GM18873 (cell line): Measurements from ENCODE around the gene PTGR3.

Source experiments
- ATAC-seq: cut with Tn5 transposase; IDR thresholded peaks from one replicate; pipeline ENCODE4 v1.9.1; 2021; ENCODE audit warnings: mild to moderate bottlenecking, moderate library complexity, moderate number of reproducible peaks; ENCODE audit not compliant: unreplicated experiment, low FRiP score

PTGR3 gene, protein sequence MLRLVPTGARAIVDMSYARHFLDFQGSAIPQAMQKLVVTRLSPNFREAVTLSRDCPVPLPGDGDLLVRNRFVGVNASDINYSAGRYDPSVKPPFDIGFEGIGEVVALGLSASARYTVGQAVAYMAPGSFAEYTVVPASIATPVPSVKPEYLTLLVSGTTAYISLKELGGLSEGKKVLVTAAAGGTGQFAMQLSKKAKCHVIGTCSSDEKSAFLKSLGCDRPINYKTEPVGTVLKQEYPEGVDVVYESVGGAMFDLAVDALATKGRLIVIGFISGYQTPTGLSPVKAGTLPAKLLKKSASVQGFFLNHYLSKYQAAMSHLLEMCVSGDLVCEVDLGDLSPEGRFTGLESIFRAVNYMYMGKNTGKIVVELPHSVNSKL

DNA sequence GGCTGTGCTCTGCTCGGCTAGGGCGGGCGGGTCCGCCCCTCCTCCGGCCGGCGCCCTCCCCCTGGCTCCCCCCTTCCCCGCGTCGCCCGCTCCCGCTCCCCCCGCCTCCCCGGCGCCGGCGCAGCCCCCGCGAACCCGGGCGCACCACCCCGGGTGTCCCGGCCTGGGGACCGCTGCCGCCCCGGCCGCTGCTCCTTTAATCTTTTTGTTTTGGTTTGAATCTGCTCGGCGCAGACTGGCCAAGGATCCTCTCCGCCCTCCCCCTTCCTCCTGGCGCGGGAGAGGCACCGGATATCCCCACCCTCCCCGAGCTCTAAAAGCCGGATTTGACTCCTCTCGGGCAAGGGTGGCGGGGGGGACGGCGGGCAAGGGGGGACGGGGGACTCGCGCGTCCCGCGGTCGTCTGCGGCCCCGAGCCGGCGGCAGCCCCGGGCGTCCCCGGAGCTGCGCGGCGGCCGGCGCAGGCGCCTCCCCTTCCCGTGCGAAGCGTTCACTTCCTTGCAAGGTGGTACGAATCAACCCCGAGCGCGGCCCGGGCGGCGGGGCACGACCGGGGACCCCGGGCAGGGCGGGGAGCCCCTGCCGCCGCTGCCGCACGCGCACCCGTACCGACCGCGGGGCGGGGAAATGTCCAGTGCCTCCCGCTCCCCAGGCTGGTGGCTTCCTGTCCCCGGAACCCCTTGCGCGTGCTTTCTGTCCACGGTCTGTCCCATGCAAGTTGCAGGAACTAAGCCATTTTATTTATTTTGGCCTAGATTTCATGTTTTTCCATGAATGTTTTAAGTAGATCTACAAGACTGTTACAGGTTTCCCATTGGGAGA, at the start of gene PTGR3:
PTGR3 (minus strand) TSS at position 11 of the 822 bp plus-strand sequence. CDS start 81 bp downstream, outside the sequence.
- peak; percentile 41 for ATAC-seq

DNA sequence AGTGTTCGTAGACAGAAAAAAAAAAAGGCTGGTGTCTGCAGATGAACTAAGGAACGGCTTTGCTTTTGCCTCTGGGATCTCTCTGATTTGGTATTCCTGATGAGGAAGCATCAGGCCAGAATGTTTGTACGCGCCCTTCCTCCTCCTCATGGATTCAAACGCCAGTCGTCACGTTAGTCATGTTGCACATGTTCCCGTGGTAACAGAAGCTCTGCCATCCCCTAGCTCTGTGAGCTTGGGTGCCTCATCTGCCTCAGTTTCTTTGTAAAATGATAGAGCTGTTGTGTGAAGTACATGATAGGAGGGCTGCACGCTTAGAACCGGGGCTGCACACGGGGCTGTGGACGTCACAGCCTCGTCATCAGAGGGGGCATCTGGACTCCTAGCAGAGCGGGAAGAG, 48.7 kb upstream of the PTGR3 start:
- no peak for ATAC-seq

DNA sequence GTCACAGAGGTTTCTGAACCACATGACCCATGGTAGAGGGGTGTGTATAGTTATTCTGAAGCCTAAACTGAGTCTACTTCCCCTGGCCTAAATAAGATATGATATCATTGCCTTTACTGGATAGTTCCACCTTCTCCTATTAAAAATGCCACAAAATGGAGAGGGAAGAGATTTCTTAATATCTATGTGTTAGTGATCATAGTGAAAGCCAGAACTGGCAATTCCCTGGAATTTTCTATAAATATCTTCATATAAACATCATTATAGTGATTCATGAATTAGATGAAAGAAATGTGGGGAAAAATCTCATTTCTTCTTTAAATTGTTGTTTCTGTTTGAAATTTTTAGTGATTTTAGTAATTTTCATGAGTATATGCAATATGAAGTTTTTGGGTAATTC, 47.4 kb upstream of the PTGR3 start:
- no peak for ATAC-seq

DNA sequence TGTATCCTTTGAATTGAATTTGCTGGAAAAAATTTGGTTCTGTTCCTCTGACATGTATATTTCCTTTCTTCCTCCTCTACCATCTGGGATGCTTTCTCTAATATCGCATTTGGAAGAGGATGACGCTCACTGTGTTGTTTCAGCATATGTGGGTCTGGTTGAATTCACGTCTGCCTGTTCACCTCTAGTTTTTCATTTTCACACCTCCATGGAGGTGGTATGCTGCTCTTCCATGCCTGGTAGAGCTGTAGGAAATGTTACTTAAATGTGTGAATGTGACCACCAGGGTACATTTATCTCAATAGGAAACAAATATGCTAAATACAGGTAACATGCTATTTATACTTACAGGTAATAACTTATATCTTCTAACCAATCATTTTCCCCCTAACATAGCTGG, 46.2 kb upstream of the PTGR3 start:
- ATAC-seq = no peak

DNA sequence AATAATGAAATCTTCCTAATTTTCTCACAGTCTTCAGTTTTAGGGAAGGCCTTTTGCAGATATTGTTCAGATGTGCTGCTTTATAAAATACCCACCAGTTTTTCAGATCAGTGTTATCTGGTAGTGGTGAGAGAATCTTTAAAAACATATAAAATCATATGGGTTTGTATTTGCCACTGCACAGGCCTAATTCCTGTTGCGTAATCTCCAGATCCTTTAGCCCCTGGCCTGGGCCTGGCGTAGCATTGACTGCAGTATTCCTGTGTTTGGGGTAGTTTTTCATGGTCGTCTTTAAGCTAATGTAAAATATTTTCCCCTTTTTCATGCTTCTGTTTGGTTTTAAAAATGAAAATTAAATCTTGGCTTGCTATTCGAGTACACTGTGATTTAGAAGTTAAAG, 44.8 kb upstream of the PTGR3 start:
- ATAC-seq = no peak

DNA sequence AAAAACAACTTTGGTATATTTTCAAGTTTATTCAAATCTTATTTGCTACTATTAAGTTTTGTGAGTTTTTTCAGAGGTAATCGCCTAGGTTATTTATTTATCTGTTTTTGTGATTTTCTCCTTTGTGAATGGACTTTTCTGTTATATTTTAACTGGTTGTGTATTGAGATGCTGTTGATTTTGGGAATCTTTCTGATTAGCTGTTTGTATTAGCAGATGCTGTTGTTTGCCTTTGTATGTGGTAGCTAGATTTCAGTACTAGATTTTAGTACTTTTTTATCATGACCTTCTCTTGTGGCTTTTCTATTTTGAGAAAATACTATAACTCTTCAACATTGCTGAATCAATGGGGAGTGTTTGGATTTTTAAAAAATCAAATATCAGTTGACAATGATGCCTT, 44.1 kb upstream of the PTGR3 start:
- ATAC-seq = no peak

DNA sequence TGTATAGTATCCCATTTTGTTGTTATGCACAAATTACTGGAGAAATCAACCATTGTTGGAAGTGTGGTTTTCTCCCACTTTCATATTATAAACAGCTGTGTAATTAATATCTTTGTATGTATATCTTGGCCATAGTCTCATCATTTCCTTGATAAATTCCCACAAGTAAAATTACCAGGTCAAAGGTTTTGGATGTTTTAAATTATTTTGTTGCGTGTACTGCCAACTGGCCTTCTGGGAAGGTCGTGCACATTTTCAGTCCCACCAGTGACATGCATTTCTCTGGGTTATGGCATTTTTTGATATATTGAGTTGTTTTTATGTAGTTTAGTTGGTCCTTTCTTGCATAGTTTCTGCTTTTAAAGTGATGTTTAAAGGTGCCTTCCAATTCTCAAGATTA, 43.2 kb upstream of the PTGR3 start:
- no peak for ATAC-seq

DNA sequence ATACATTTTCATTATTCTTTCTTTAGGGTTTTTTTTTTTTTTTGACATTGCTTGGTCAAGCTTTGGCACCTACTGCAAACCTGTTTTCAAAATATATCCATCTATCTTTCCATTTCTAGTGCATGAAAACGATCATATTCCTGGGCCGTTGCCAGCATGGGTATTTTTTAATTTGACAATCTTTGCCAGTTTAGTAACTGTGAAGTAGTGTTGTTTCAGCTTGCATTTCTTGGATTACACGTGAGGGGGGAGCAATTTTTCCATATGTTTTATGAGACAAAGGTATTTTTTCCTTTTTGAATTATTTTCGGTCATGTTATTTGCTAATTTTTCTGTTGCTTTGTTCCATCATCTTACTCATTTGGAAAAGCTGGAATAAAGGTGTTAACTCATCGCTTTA, 42.5 kb upstream of the PTGR3 start:
- no peak for ATAC-seq

DNA sequence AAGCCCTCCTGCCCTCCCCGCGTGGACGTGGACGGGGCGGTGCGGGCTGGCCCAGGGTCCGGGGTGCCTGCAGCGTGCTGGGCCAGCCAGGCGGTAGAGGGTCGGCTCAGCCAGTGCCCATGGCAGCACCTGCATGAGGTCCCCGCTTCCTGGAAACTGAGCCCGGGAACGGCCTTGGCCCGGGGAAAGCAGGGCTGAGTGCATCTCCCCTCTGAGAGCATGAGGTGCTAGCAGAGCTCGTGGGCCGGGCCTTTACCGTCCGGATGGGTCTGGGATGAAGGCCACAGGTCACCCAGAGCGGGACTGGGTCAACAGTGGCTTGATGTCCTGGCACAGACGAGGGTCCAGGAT, 41.5 kb upstream of the PTGR3 start:
- no peak for ATAC-seq

DNA sequence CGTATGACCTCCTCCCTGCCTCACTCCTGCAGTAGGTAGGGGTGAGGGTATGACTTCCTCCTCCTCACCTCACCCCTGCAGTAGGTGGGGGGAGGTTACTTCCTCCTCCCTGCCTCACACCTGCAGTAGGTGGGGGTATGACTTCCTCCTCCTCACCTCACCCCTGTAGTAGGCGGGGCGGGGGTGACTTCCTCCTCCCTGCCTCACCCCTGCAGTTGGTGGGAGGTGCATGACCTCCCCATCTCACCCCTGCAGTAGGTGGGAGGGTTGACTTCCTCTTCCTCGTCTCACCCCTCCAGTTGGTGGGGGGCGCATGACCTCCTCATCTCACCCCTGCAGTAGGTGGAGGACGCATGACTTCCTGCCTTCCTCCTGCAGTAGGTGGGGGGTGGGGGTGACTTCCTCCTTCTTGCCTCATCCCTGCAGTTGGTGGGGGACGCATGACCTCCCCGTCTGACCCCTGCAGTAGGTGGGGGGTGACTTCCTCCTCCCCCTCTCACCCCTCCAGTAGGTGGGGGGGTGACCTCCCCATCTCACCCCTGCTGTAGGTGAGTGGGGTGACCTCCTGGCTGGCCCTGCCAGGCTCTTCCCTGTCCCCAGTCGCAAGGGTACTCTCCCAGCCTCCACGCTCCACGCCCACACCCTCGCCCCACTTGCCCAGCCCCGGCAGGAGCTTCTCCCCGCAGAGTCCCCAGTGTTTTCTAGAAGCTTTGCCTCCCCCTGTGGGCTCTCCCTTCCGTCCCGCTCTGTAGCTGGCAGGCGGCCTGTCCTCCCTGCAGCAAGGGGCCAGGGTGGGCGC, 40.9 kb upstream of the PTGR3 start:
- ATAC-seq = no peak

DNA sequence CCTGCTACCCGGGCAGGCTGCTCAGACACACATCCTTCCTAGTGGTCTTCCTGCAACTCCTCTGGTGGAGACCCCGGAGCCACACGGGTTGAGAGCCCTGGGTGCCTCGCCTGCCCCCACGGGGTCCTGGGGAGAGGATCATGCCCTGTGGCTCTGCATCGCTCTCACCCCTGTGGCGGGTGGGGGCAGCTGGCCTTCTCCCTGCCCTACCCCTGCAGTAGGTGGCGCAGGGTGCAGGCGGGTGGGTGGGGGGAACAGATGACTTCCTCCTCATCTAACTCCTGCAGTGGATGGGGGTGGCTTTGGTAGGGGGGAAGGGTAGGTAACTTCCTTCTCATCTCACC, 40.2 kb upstream of the PTGR3 start:
- ATAC-seq = no peak

DNA sequence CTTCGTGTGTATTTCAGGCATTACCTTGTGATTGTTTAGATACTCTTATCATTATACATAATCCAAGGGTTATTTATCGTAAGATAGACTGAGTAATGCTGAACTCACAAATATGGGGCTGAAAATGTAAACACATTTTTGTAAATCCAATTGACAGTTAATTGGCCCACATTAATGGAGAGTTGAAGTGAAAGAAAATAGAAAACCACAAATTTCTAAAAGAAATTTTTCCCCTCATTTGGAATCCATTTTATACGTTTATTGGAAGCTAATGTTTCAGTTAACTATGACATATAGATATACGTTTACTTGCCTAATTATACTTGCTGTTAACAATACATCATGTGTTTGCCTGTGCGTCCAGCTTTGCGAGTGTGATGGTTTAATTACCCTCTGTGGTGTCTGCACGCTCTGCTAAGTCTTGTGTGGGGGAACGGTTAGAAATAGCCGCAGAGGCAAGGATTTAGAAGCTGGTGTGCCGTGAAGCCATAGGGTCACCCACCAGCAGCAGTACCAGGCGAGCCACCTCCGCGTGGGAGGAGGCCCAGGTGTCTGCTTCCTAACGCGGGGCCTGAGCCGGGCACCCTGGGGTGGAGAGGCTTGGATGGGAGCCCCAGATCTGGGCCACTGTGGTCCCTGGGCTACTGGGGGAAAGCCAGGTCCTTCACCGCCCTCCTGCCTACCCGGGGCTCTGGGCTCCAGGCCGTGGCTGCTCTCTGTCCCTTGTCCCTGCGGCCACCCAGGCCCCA, 39.7 kb upstream of the PTGR3 start:
- no peak for ATAC-seq

DNA sequence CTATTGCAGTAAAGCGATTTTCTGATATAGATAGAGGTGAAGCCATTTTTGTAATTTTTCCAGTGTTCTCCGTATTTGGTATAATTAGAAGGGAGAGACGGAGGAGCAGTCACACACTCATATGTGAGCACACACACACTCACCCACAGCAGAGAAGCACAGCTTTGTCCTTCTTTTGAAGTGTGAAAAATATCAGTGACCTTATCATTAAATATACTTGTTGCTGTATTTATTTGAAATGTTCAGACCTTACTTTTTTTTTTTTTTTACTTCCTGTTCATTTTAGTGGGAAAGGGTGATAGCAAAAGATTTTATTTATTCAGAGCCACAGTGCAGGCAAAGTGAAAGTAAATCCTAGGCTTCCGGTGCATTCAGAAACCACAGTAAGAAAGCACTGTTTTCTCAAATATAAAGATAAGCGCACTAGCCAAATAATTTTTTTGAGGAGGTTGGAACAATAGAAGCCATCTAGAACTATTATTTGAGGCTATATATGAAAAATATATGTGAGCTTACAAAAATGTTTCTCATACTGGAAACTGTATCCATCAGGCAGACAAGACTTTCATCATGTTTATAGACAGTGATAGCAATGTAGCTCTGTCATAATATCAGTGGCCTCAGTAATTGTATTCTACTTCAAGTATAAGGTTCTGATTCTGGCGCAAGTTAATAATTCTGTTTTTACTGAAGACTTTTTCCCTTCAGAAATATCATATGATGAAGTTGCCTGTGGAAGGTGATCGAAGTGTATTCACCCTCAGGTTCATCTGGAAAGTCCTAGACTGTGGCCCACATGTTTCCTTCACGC, 38.9 kb upstream of the PTGR3 start:
- ATAC-seq = peak; percentile 43

DNA sequence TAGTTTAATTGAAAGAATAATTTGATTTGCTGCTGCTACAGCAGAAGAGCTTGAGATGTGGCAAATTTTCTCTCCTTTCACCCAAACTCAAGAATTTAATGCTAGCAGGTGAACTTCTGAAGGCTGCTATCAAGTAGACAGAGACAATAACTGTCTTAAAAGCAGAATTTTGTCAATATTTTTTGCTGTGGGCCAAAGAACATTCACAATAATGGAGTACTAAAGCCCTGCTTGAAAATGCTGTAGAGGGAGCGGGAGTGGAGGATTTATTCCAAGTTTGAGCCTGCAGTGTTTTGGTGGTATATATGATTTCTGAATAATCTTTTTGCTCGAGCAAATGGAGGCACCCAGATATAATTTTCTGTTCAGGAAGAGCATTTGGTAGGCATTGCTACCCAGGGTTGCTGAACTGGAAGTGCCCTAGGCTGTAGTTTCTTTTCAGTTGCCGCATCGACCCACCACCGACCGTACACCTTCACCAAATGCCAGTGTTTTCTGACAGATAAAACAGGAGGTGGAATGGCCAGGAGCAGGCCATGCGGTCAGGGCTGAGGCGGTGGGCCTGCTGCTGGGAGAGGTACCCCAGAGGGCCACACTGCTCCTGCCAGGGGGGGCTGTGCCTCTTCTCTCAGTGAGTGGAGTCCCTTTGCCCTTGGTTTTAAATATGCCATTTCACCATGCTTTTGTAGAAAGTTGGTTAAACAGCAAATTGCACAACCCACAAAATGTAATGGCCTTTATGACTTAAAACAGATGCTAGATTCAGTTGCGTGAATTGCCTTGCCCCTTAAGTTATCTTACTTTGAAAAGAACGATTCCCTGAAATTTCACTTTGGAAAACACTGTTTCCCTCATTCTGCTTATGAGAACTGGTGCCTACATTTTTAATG, 38.0 kb upstream of the PTGR3 start:
- no peak for ATAC-seq

DNA sequence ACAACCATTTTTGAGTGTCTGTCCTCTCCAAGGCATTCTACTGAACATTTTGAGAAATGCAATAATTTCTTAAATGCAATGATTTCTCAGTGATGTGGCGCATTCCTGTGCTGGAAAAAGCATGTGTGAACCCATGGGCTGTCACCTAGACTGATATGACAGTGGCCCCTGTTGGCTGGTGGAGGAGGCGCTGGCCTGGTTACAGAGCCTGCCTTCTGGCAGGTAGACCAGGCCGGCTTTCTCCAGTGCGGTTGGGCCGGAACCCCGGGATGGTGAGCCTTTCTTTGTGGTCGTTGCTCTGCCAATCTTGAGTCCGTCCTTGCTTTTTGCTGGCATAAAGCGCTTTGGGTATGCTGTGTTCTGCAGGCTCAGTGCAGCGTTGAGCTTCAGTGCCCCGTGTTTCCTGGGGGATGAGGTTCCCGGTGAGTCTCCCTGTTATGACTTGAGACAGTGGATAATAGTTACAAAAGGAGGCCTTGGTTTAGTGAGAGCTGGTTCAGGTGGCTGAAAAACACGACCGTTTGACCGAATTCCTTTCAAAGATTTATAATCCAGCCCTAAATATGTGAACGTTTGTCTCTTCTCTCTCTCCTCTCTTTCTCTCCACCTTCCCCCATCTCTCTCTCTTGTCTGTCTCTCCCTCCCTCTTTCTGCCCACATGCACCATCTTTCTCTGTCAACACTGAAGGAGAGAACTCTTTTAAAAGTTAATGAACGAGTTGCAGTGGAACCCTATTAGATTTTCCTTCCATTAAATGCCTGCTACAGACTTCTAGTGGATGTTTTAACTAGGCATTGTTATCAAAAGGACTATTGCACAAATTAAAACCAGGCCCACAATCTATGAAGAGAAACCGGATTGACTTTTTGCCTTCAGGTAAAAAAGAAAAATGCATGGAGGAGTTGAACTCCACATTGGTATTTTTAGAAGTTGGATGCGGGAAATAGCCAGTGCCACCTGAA, 35.7 kb upstream of the PTGR3 start:
- ATAC-seq = no peak

DNA sequence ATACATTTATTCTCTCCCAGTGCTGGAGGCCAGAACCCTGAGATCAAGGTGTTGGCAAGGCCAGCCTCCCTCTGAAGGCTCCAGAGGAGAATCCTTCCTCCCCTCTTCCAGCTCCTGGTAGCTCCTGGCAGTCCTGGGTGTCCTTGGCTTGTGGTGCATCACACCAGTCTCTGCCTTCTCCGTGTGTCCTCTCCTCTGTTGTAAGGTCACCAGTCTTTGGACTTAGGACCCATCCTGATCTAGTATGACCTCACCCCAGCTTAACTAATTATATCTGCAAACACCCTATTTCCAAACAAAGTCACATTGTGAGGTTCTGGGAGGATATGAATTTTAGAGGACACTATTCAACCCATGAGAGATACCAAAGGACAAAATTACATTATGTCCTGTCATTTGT, 32.8 kb upstream of the PTGR3 start:
- ATAC-seq = no peak

DNA sequence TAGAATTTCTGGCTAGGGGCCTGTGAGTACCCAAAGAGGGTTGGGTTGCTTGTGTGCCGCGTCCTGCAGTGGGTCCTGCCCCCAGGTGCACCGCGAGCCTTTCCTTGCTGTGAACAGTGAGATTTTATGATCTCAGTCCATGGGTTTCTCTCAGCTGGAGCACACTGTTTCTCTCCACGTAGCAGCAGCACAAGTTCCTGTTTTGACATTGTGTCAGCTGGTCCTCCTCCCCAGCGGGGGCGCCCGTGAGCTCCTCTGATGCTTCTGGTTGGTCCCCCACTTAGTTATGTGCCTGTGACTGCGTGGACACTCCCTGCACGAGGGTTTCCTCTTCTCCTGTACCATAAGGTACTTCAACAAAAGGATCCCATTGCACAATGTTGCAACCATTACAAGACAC, 31.5 kb upstream of the PTGR3 start:
- no peak for ATAC-seq

DNA sequence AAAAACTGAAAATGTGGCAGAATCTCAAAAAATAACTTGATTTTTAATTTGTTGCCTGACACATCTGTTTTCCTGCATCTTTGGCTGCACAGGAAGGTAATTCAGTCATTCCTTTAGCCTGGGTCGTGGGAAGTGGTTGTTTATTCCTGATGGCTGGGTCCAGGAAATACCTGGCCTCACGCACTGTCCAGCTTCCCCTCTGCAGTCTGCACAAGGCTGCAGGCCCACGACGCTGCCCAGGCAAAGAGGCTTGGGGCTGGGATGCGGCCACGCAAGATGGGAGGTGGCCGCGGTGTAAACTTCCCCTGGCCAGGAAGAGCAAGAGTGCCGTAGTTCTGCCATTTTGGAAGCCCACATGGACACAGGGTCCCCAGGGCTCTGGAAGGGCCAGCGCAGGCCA, 29.8 kb upstream of the PTGR3 start:
- ATAC-seq = no peak
